K562 (cell line): Measurements from ENCODE around the gene AGPAT3. TPM values are rescaled to one million over a fixed set of nuclear protein-coding genes. Genes with fewer than 3 reads are reported as not detected.

Source experiments
- ATAC-seq: fragments of 200-7000 bp; cut with Tn5 transposase; 3 replicates; pipeline ENCODE4 v1.9.1; 2020; ENCODE audit warnings: moderate library complexity
- BruUV-seq: library from RNA; stranded (reverse); fragments of 400-500 nt; replicated peaks from 2 replicates; lab custom pipeline; 2021; lab: Mats Ljungman, UMichigan
- CTCF ChIA-PET: fragments of 300-600 bp; formaldehyde crosslinking; extraction: SDS; loops from one replicate; lab custom pipeline; 2021; ENCODE audit warnings: low intra/inter-chr PET ratio; lab: Yijun Ruan, JAX
- POLR2A ChIA-PET: fragments of 300-600, 350-650 bp; sonication (Branson Sonifier 250); formaldehyde crosslinking; extraction: SDS; loops from one replicate; lab custom pipeline; 2021; ENCODE audit warnings: antibody characterized with exemption, inconsistent platforms; lab: Yijun Ruan, JAX
- DNase-seq, 4 experiments: peaks; one replicate each; pipeline versions ENCODE4 v3.0.0 to v3.0.0-alpha.2; 2011 to 2018; ENCODE audit warnings: low spot score in 3 of 4, mixed read lengths in 3 of 4; ENCODE audit errors: extremely low read depth in 1 of 4
- FAIRE-seq: peaks from 2 replicates; lab custom pipeline; 2011; peaks lifted over from hg19 to GRCh38; lab: Jason Lieb, UNC
- H2AFZ ChIP-seq: 2 replicates; pipeline ENCODE4 v1.6.0; 2011; ENCODE audit warnings: low read depth, low read length, control low read depth, inconsistent platforms
- H3K27ac ChIP-seq: fragments of 200-600 bp; 3 replicates; pipeline ENCODE4 v1.8.0; 2011; ENCODE audit warnings: low read depth, mild to moderate bottlenecking, control low read depth, inconsistent platforms, low read length, moderate library complexity, mixed read lengths; ENCODE audit errors: extremely low read depth
- H3K27me3 ChIP-seq, 2 experiments: fragments of 300-600 bp in 1 of 2; 2 replicates in 1 of 2; 3 replicates in 1 of 2; pipeline versions ENCODE4 v1.6.0 to v1.8.0; 2011; ENCODE audit warnings: inconsistent platforms in 2 of 2, low read length in 2 of 2, mild to moderate bottlenecking in 1 of 2, mixed read lengths in 1 of 2, moderate library complexity in 1 of 2; ENCODE audit not compliant: control insufficient read depth in 2 of 2, insufficient read depth in 2 of 2
- H3K36me3 ChIP-seq: fragments of 300-600 bp; 3 replicates; pipeline ENCODE4 v1.8.0; 2011; ENCODE audit warnings: mild to moderate bottlenecking, low read length, inconsistent platforms; ENCODE audit not compliant: control insufficient read depth, insufficient read depth
- H3K4me1 ChIP-seq, 2 experiments: fragments of 200-600 bp in 1 of 2; replicated peaks in 1 of 2; 2 replicates in 1 of 2; 3 replicates in 1 of 2; pipeline versions ENCODE4 v1.5.1 to v1.8.0; 2011; ENCODE audit warnings: inconsistent platforms in 2 of 2, low read length in 2 of 2, mild to moderate bottlenecking in 1 of 2, mixed read lengths in 1 of 2, moderate library complexity in 1 of 2; ENCODE audit not compliant: control insufficient read depth in 2 of 2, insufficient read depth in 2 of 2
- H3K4me2 ChIP-seq: 2 replicates; pipeline ENCODE4 v1.6.1; 2011; ENCODE audit warnings: low read length, control low read depth, inconsistent platforms, mixed read lengths; ENCODE audit not compliant: insufficient read depth
- H3K4me3 ChIP-seq: fragments of 200-600 bp; sonication (generic), shearing (Covaris generic); 2 replicates; pipeline ENCODE4 v1.5.1; 2016; ENCODE audit warnings: control low read depth, inconsistent platforms
- H3K79me2 ChIP-seq: fragments of 200-600 bp; 3 replicates; pipeline ENCODE4 v1.8.0; 2011; ENCODE audit warnings: low read length, inconsistent platforms; ENCODE audit not compliant: control insufficient read depth, insufficient read depth
- H3K9ac ChIP-seq, 2 experiments: 2 replicates each; pipeline versions ENCODE4 v1.6.0 to v1.6.1; 2011; ENCODE audit warnings: low read depth in 2 of 2, low read length in 2 of 2, control low read depth in 1 of 2, inconsistent platforms in 1 of 2, mild to moderate bottlenecking in 1 of 2, mixed read lengths in 1 of 2; ENCODE audit not compliant: insufficient read depth in 1 of 2
- H3K9me1 ChIP-seq: one replicate; pipeline ENCODE4 v1.6.0; 2011; ENCODE audit warnings: inconsistent platforms, mild to moderate bottlenecking, low read length, moderate library complexity; ENCODE audit not compliant: control insufficient read depth, insufficient read depth
- H3K9me3 ChIP-seq: replicated peaks from 2 replicates; pipeline ENCODE4 v1.5.1; 2011; ENCODE audit warnings: low read depth, low read length, inconsistent platforms; ENCODE audit not compliant: control insufficient read depth, insufficient read depth
- H4K20me1 ChIP-seq: replicated peaks from 2 replicates; pipeline ENCODE4 v1.6.1; 2011; ENCODE audit warnings: low read length, inconsistent platforms, mixed read lengths; ENCODE audit not compliant: control insufficient read depth, insufficient read depth
- COPS2 ChIP-seq: fragments of 450-650 bp; conservative IDR thresholded peaks from 2 replicates; pipeline ENCODE4 v1.6.1; 2016; ENCODE audit warnings: mild to moderate bottlenecking, moderate library complexity
- ETV6 ChIP-seq, 3 experiments: fragments of 150-350 bp in 1 of 3; sonication (generic) in 1 of 3; formaldehyde crosslinking in 1 of 3; IDR thresholded peaks; 2 replicates each; pipeline versions ENCODE4 v1.6.1 to v1.8.0; 2014 to 2022; ENCODE audit warnings: borderline replicate concordance in 2 of 3, low read depth in 2 of 3, antibody characterized with exemption in 1 of 3, low read length in 1 of 3, mild to moderate bottlenecking in 1 of 3, missing genetic modification reagents in 1 of 3
- FOXK1 ChIP-seq: sonication (generic); formaldehyde crosslinking; IDR thresholded peaks from 2 replicates; pipeline ENCODE4 v1.8.0; 2022; ENCODE audit warnings: missing genetic modification reagents, mild to moderate bottlenecking, borderline replicate concordance
- FUS ChIP-seq: fragments of 200-400 bp; formaldehyde crosslinking; optimal IDR thresholded peaks from 2 replicates; pipeline ENCODE3; 2017; ENCODE audit warnings: low read depth, low read length
- HNRNPH1 ChIP-seq: fragments of 200-400 bp; formaldehyde crosslinking; optimal IDR thresholded peaks from 2 replicates; pipeline ENCODE3; 2017; ENCODE audit warnings: low read depth, mild to moderate bottlenecking, low read length, moderate library complexity
- KDM1A ChIP-seq, 2 experiments: fragments of 450-650 bp; IDR thresholded peaks; 2 replicates each; pipeline ENCODE4 v1.6.1; 2016; ENCODE audit warnings: mild to moderate bottlenecking in 2 of 2
- KDM2B ChIP-seq: fragments of 250-450 bp; sonication (Bioruptor Pico); IDR thresholded peaks from 2 replicates; pipeline ENCODE4 v1.8.0; 2021; ENCODE audit warnings: mild to moderate bottlenecking, moderate library complexity
- LCOR ChIP-seq: sonication (generic); formaldehyde crosslinking; IDR thresholded peaks from 2 replicates; pipeline ENCODE4 v1.8.0; 2022; ENCODE audit warnings: mild to moderate bottlenecking, missing genetic modification reagents
- NR0B1 ChIP-seq: fragments of 450-650 bp; IDR thresholded peaks from one replicate; pipeline ENCODE4 v1.6.1; 2018; ENCODE audit warnings: mild to moderate bottlenecking, moderate library complexity; ENCODE audit not compliant: partially characterized antibody
- RBM17 ChIP-seq: fragments of 200-400 bp; formaldehyde crosslinking; IDR thresholded peaks from 2 replicates; pipeline ENCODE4 v1.6.1; 2017; ENCODE audit warnings: low read depth, mild to moderate bottlenecking, low read length, borderline replicate concordance
- RBM34 ChIP-seq: fragments of 200-400 bp; formaldehyde crosslinking; IDR thresholded peaks from 2 replicates; pipeline ENCODE4 v1.6.1; 2018; ENCODE audit warnings: low read length, borderline replicate concordance; ENCODE audit not compliant: insufficient read depth
- SREBF1 ChIP-seq: fragments of 150-350 bp; IDR thresholded peaks from 2 replicates; pipeline ENCODE4 v1.6.1; 2014; ENCODE audit warnings: antibody characterized with exemption, low read depth, low read length, borderline replicate concordance
- TRIM24 ChIP-seq, 2 experiments: fragments of 450-650 bp; IDR thresholded peaks; 2 replicates each; pipeline ENCODE4 v1.6.1; 2016
- TRIM28 ChIP-seq: fragments of 450-650 bp; IDR thresholded peaks from 2 replicates; pipeline ENCODE4 v1.6.1; 2017
- ZFX ChIP-seq: sonication (generic); formaldehyde crosslinking; IDR thresholded peaks from 2 replicates; pipeline ENCODE4 v1.8.0; 2022; ENCODE audit warnings: mild to moderate bottlenecking, missing genetic modification reagents, moderate library complexity
- WGBS: fragments of 100-300 bp; shearing (Covaris generic); methylation state at CpG from one replicate; pipeline ENCODE4 v1.1.6; 2016; ENCODE audit warnings: low coverage, mixed read lengths; ENCODE audit not compliant: insufficient coverage; ENCODE audit errors: missing lambda C conversion rate; 5-methylcytosine and 5-hydroxymethylcytosine counted together
- in situ Hi-C: fragments of 300-500 bp; cut with MboI; formaldehyde crosslinking; loops from 4 replicates; pipeline ENCODE4 v1.15.0; 2018; ENCODE audit warnings: inconsistent platforms, mixed read lengths
- intact Hi-C: fragments of 100-400 bp; cut with micrococcal nuclease; formaldehyde crosslinking; loops from 2 replicates; pipeline ENCODE4 v1.14.2; 2022
- polyA plus RNA-seq, 8 experiments: library from polyadenylated mRNA; depleted of rRNA in 4 of 8; stranded (reverse) in 5 of 8; unstranded in 3 of 8; fragments of >200 nt; fragmentation: Nextera tagmentation in 2 of 8; fragmentation: Illumina TruSeq in 1 of 8; extraction: Ambion mirVana in 2 of 8; extraction: Trizol in 1 of 8; gene quantifications; 2 replicates each; pipeline versions ENCODE4 v1.2.1 to v1.2.3, GENCODE V29; 2011 to 2014; ENCODE audit warnings: inconsistent platforms in 1 of 8, missing spikeins in 1 of 8
- total RNA-seq, 7 experiments: library from RNA; depleted of rRNA in 6 of 7; stranded (reverse); fragments of >200 nt in 6 of 7; fragmentation: Illumina TruSeq in 2 of 7; extraction: Trizol in 2 of 7; gene quantifications; 2 replicates each; pipeline versions ENCODE4 v1.2.1 to v1.2.3, GENCODE V29; 2011 to 2021; ENCODE audit warnings: low replicate concordance in 1 of 7

Gene AGPAT3
- total and polyA plus RNA-seq, 9 of the 15 experiments (the other 6 are each of a cell fraction or from before 2014, with no cell fraction given): 1.5 to 88.4 (median 35.7) TPM

DNA sequence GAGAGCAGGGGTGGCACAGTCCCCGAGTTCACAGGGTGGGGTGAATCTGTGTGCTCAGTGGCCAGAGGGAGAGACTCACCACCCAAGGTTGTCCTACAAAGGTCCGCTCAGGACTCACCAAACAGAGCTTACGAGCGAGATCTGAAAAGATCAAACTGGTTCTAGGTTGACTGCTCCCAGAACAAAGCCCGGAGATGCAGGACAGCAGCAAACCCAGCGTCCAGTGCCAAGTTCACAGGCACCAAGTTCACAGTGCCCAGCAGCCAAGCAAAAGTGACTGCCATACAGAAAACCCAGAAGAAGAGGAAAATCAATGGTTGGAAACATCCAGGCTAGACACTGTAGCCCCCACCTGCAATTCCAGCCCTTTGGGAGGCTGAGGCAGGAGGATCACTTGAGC is 35.7 kb downstream of the AGPAT3 start:
- Histone ChIP-seq H3K9me1 (no peaks in the 10 kb centered on the region), H2AFZ (no peak overlapping the region), H4K20me1 (no peaks in the 10 kb centered on the region), H3K27ac (no peak overlapping the region), H3K4me3 (no peak overlapping the region), H3K27me3 (no peaks in the 10 kb centered on the region), H3K9ac (peak overlapping the region in 1 of 2 experiments; percentile 41; a peak in 2 of 4 replicates), H3K4me1 (peaks cover 14 to 33% of the 10 kb centered on the region in 2 experiments; a peak in 4 of 5 replicates), H3K4me2 (no peak overlapping the region), H3K79me2 (peaks cover 71% of the 10 kb centered on the region), H3K36me3 (peaks cover 45% of the 10 kb centered on the region; the same call in 2 of the 3 replicates), H3K9me3 (no peaks in the 10 kb centered on the region)
- WGBS: 93% methylated on average over 6 of the region's 6 CpGs
- DNase-seq (no peak), ATAC-seq (no peak), FAIRE-seq (no peak)
- BruUV-seq: no TSS peak
- POLR2A ChIA-PET: interaction anchor here (0.6 to 0.9 kb wide), 2 partner anchors 8 to 92 kb away, joined by 3 to 4 read pairs; no protein-coding TSS in a partner anchor
- intact Hi-C loops (no loop called here), in situ Hi-C loops (no loop called here)
- CTCF ChIA-PET: no interaction called here
- TF ChIP-seq LCOR (CRISPR knock-in tag): no peak
- TF ChIP-seq NR0B1: no peak
- no peak for TF ChIP-seq ETV6 (IDR thresholded peaks at IDR 0.05; ENCODE audit: borderline replicate concordance in 1 of 2, low read depth in 2 of 2, low read length in 1 of 2)
- no peak for TF ChIP-seq ETV6 (CRISPR knock-in tag; IDR thresholded peaks at IDR 0.05; ENCODE audit: borderline replicate concordance)
- TF ChIP-seq TRIM24 (IDR thresholded peaks at IDR 0.05): no peak
- no peak for TF ChIP-seq HNRNPH1
- no peak for TF ChIP-seq KDM2B (CRISPR knock-in tag)
- TF ChIP-seq COPS2: no peak
- no peak for TF ChIP-seq ZFX (CRISPR knock-in tag)
- TF ChIP-seq SREBF1: no peak
- TF ChIP-seq TRIM28: no peak
- no peak for TF ChIP-seq FOXK1 (CRISPR knock-in tag)
- TF ChIP-seq FUS: no peak
- TF ChIP-seq RBM17: no peak
- TF ChIP-seq RBM34: no peak
- no peak for TF ChIP-seq KDM1A (IDR thresholded peaks at IDR 0.05)
